GM18870 (cell line): ENCODE results near the gene KRTAP10-4.
"Not testable (repeated sequence)": the region's sequence is repeated elsewhere in the genome, so short reads cannot be mapped to it uniquely, and the experiment has no call there.

Experiments
- ATAC-seq: cut with Tn5 transposase; IDR thresholded peaks from one replicate; pipeline ENCODE4 v1.9.1; 2021; ENCODE audit warnings: moderate library complexity; ENCODE audit not compliant: unreplicated experiment

The KRTAP10-4 gene

DNA sequence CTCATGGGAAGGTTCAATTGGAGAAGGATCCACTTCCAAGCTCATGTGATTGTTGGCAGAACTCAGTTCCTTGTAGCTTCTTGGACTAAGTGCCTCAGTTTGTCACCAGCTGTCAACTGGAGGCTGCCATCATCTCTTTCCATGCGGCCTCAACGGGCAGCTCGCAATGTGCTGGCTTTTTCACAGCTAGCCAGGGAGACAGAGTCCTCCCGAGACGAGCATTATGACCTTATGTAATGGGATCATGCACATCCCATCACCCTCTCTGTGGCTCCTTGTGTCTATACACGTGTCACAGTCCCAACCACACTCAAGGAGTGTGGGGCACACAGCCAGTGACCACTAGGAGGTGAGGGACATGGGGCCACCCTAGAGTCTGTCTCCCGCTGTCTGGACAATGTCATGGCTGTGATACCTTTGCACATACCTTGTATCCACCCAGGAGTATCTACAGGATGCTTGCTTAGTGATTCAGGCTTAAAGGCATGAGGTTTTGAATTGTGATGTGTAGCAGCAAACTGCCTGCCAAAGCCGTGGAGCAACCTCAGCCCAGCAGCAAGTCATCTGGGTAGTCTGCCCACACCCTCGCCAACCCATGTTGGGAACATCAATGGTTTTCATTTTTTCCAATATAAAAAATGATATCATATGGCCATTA, 22.7 kb downstream of the KRTAP10-4 start:
- no peak for ATAC-seq

DNA sequence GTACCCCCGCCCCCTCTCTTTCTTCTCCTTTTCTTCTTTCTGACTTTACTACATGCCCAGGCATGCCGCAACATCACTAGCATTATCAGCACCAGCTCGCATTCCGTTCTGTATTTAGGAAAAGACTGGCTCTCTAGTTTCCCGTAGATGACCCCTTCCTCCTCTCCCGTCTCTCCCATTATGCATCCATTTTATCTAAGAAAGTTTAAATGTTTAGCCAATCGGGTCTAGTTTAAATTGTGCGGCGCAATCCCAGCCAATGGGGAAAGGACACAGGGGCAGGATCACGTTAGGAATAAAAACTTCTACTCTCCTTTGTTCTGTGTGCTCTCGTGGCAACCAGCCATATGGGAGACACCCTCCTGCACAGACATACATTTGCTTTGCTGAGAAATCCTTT, 24.5 kb downstream of the KRTAP10-4 start:
- ATAC-seq = no peak

DNA sequence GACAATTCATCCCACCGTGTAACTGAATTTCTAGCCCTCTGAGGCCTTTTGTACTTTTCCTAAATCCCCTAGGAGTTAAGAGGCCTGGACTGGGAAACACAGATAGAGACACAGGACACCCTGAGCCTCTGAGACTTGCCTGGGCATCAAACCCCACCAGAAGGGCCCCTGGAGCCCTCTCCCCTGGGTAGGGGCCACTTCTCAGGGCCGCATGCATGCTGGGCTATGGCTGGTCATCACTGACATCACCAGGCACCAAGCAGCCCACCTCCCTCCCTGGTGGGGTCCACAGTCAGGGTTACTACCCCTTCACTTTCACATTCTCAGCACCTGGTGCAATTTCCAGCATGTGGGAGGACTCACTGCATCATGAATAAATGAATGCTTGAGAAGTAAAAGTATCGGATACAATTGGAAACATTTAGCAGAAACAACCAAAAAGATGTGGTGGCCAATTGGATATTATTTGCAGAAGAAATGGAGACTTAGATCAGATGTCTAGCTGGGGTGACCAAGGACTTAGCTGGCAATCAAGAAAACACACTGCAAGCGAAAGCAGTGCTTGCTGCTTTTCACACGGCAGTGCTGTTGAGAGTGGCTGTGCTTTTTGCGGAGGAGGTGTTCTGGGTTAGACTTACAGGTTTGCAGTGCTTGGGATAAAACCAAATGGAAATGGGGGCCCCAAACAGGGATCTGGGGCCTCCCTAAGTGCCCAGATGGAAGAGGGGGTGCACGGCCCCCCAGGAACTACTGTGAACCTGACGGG, 25.9 kb downstream of the KRTAP10-4 start:
- no peak for ATAC-seq

DNA sequence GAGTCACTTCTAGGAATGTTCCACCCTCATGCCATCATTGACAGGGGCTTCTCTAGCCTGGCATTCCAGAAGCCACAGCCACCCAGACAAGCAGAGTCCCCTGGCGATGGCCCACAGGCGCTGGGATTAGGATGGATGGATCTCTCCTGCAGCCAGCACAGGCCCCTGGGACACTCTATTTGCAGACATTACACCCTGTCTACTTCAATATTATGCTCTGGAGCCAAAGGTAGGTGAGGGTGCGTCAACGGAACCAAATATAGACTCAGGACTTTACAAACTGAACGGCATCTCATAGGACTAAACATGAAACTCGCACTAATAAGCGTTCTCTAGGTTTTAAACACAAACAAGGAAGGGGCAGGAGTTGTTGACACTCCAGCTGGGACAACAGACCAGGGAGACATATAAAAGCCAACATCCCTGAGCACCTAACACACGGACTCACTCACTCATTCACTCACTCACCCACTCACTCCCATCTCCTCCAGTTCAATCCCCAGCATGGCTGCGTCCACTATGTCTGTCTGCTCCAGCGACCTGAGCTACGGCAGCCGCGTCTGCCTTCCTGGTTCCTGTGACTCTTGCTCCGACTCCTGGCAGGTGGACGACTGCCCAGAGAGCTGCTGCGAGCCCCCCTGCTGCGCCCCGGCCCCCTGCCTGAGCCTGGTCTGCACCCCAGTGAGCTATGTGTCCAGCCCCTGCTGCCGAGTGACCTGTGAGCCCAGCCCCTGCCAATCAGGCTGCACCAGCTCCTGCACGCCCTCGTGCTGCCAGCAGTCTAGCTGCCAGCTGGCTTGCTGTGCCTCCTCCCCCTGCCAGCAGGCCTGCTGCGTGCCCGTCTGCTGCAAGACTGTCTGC, 26.8 kb downstream of the KRTAP10-4 start, which contains the start of gene KRTAP10-7:
TSS of gene KRTAP10-7 (plus strand) at position 480 of the 861 bp plus-strand sequence. CDS start at position 505, 25 bp downstream.
- not testable (repeated sequence) for ATAC-seq

DNA sequence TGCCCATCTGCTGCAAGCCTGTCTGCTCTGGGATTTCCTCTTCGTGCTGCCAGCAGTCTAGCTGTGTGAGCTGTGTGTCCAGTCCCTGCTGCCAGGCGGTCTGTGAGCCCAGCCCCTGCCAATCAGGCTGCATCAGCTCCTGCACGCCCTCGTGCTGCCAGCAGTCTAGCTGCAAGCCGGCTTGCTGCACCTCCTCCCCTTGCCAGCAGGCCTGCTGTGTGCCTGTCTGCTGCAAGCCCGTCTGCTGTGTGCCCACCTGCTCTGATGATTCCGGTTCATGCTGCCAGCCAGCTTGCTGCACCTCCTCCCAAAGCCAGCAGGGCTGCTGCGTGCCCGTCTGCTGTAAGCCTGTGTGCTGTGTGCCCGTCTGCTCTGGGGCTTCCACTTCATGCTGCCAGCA, 27.6 kb downstream of the KRTAP10-4 start:
- not testable (repeated sequence) for ATAC-seq

DNA sequence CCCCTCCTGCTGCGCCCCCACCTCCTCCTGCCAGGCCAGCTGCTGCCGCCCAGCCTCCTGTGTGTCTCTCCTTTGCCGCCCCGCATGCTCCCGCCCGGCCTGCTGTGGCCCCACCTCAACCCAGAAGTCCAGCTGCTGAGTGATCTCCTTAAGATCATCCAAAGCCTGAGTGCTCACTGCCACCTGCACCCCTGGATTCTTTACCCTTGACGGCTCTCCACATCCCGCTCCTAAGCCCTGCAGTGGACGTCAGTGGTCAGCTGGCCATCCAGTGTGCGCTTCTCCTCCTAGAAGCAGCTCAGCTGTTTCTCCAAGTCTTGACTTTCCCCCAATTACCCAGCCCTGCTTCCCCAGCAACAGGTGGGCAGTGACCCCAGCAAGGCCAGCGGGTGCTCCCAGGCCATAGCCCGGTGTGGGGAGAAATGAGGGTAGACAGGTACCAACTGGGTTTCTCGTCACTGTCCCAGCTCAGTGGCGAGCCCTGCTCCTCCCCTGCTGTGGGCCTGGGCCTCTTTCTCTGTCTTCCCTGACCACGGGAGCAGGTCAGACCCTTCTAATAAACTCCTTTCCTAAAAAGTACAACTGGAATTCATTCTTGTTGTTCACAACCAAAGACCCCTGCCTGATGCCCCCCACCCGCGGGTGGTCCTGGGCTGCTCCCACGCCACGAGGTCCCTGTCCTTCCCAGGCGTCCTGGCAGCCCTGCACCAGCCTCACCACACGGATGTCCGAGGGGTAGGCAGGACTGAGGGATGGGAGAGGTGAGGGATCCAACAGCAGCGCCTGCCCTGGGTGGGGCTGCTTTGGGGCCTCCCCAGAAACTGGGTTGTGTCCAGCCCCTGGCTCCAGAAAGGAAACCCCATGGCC, 28.3 kb downstream of the KRTAP10-4 start:
- ATAC-seq = no peak

DNA sequence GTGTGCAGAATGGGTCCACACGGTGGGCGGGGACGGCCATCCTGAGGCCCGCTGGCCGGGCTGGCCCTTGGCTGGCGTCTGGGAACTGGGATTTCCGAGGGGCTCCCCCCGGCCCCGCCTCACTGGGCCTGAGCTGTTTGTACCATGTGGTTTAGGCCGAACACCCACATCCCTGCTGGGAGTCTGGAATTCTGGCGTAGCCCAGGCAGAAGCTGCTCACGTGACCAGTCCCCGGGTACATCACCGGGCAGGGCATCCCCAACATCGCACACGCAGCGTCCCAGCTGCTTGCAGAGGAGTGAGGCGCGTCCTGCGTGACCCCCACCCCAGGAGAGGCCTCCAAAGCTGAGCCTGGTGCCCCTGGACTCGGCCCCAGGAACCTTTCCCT, 28.9 kb downstream of the KRTAP10-4 start:
- no peak for ATAC-seq

DNA sequence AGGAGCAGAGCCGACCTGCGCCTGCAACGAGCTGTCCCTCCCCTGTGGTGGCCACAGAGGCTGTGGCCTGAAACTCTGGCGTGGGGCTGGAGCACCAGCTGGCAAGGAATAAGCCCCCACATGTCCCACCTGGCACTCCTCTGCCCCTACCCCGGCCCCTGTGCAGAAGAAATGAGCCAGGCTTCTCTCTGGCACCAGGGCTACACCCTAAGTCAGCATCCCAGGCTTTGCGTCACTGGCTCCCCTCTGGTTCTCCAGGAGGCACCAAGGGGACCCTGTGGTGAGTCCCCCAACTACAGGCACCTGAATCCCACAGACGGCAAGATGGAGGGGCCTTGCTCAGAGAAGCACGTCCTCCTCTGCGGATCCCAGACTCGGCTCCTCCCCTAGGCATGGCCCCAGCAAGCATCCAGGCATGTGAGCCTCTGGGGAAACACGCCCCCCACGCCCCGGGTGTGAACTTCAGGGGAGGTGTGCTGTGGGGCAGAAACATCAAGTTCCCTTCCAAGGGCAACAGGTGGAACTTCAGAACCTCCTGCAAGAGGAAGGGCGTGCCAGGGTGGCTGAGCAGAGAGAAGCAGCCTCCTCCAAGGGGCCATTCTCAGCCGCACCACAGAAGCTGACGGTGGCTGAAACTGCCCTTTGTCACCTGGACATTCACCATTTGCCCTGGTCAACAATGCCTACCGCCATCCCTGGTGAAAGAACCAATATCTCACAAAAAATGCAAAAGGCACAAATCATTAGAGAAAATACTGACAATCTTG, 29.8 kb downstream of the KRTAP10-4 start:
- no peak for ATAC-seq

DNA sequence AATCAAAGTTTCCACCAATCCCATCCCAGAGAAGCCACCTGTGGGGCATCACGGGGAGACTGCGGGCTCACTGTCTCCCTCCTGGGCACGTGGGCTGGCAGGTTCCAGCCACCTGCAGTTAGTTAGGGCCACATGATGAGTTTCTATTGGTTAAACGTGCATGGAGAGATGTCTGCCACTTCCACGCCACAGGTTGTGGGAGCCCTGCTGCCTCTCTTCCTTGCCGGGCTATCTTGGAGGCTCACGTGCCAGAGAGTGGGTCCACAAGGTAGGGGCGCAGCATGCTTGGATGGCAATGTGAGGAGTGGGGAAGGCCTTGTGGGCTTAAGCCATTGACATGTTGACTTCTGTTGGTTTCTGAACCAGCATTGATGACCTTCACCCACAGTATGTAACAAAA, 30.4 kb downstream of the KRTAP10-4 start:
- ATAC-seq = no peak

DNA sequence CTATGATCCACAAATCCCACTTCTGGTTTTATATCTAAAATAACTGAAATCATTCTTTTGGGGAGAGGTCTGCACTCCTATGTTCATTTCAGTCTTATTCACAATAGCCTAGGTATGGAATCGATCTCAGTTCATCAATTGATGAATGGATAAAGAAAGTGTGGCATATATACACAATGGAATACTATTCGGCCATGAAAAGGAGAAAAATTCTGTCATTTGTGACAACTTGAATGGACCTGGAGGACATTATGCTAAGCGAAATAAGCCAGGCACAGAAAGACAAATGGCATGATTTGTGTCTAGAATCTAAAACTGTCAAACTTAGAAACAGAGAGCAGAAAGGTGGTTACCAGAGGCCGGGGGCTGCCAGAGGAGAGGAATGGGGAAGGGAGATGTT, 33.0 kb downstream of the KRTAP10-4 start:
- no peak for ATAC-seq

DNA sequence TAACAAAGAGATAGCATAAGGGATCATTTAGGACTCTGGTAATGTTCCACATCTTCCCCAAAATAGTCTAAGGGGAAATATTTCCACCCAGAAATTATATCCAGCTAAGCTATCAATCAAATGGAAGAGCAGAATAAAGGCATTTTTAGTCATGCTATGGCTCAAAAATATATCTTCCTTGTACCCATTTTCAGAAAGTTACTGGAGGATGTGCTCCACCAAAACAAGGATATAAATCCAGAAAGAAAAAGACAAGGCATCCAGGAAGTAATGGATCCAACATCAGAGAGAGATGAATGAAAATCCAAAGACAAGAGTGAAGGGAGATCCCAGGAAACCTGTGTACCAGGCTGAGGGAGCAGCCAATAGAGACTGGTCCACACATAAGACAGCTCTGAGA, 35.7 kb downstream of the KRTAP10-4 start:
- no peak for ATAC-seq

DNA sequence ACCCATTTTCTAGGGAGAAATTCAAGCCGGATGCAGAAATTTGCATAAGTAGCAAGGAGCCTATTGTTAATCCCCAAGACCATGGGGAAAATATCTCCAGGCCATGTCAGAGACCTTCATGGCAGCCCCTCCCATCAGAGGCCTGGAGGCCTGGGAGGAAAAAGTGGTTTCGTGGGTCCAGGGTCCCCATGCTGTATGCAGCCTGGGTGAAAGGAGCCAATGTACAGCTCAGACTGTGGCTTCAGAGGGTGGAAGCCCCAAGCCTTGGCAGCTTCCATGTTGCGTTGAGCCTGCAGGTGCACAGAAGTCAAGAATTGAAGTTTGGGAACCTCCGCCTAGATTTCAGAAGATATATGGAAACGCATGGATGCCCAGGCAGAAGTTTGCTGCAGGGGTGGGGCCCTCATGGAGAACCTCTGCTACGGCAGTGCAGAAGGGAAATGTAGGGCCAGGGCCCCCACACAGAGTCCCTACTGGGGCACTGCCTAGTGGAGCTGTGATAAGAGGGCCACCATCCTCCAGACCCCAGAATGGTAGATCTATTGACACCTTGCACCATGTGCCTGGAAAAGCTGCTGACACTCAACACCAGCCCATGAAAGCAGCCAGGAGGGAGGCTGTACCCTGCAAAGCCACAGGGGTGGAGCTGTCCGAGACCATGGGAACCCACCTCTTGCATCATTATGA, 36.8 kb downstream of the KRTAP10-4 start:
- ATAC-seq = not testable (repeated sequence)

DNA sequence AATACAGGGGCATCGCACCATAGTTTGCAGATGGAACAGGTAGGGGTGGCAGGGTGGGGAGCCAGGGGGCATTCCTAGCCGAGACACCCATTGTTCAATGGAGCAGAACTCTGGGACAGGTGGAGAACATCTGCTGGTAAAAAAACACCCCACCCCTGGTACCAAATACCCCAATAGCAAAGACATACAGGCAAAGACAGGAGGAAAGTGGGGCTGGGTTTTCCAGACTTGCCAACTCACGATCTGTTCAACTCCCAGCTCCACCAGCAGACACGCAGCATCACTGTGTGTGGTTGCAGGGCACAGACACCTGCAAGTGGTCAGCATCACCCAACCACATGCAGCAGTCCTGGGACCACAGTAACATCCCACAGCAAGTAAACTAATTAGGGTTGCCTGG, 38.0 kb downstream of the KRTAP10-4 start:
- no peak for ATAC-seq

DNA sequence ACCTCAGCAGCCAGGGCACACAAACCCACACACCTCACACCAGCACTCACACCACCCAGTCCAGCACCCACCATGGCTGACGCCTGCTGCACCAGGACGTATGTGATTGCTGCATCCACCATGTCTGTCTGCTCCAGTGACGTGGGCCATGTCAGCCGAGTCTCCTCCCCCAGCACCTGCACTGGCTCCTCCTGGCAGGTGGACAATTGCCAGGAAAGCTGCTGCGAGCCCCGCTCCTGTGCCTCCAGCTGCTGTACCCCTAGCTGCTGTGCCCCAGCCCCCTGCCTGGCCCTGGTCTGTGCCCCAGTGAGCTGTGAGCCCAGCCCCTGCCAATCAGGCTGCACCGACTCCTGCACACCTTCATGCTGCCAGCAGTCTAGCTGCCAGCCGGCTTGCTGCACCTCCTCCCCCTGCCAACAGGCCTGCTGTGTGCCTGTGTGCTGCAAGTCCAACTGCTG, 38.5 kb downstream of the KRTAP10-4 start, which contains the start of gene KRTAP10-8:
TSS of gene KRTAP10-8 (plus strand) at position 51 of the 458 bp plus-strand sequence. CDS start at position 73, 22 bp downstream.
- ATAC-seq = no peak

DNA sequence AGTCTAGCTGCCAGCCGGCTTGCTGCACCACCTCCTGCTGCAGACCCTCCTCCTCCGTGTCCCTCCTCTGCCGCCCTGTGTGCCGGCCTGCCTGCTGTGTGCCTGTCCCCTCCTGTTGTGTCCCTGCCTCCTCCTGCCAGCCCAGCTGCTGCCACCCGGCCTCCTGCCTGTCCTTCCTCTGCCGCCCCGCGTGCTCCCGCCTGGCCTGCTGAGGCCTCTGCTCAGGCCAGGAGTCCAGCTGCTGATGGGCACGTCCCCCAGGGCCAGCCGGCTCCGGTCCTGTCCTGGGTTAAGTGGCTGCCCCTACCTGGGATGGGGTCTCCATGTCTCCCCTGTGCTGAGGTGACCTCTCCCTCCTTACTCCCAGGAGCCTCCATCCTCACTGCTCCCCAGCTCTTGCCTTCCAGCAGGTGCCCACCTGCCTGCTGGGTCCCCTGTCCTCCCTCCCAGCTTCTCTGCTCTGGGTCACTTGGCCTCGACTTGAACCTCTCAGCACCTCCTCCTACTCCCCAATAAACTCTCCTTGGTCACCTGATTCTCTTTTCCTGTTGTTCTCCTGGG, 39.2 kb downstream of the KRTAP10-4 start:
- ATAC-seq = no peak

DNA sequence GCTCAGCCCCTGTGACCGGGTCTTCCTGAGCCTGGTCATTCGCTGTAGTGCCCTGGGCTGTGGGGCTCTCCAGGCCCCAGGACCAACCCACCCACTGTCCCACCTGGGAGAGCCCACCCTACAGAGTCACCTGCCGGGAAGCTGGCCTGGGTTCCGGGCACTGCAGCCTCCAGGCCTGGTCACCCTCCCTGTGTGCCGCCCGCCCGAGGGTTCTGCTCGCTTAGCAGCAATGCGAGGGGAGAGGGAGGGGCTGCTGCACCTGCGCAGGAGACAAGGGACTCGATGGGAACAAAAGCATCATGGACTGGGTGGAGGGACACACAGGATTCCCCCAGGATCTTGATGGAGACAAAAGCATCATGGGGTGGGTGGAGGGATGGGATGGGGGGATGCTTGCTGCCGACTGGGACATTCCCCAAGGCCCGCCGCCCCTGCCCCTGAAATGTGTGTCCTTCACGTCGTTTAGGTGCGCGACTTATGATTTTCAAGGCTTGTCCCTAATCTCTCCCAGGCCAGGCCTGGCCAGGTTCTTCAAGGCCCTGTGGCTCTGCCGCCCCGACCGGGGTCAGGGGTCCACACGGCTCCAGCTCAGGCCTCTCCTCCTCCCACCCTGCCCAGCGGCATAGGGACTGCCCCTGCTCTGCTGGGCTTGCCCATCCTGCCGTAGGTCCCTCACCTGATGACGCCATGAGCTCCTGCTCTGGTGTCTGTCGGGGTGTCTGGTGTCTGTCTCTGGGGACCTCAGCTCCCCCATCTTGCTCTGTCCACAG, 40.0 kb downstream of the KRTAP10-4 start:
- no peak for ATAC-seq

DNA sequence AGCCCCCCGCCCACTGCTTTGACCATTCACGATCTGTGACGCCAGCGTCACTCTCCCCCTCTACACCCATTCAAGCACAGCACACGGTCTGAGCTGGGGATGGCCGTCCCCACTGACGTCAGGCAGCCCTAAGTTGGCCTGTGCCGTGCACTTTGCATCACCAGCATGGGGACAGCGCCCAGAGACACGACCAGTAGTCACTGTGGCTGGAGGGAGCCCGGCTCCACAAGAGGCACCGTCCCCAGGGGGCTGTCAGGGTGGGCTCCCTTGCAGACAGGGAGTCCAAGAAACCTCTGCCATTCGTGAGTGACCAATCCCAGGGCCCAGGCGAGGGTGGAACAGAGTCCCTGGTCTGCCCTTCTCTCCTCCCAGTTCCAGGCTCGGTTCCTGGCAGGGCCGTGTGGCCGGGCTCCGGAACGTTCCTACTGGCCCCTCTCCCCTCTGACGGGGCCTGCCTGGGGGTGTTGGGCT, 40.7 kb downstream of the KRTAP10-4 start:
- ATAC-seq = no peak

DNA sequence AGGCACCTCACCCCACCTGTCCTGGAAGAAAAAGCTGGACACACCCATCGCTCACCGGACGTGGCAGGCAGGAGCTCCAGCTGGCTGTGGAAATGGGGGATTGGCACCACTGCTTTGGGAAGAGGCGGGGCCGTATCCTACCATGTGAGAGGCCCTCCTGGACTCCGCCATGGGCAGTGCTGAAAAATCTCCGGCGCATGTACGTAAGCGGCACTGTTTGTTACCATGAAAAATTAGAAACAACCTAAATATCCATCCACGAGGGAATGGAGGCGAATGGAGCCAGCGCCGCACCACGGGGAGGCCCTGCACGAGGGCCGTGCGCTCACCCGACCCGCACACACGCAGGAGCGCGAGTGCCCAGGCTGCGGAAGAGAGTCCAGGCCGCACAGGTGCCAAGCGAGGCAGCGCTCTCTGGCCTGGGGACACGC, 41.4 kb downstream of the KRTAP10-4 start:
- ATAC-seq = no peak
